A549 (cell line): ENCODE measurements around the gene FGF6.

ENCODE experiments used
- CTCF ChIP-seq: fragments of >200 bp; sonication (Bioruptor Twin); formaldehyde crosslinking; IDR thresholded peaks from 3 replicates; pipeline ENCODE4 v1.5.1; 2016
- EP300 ChIP-seq, 2 experiments: fragments of >200 bp; sonication (Bioruptor Twin); formaldehyde crosslinking; IDR thresholded peaks; 2 replicates in 1 of 2; 3 replicates in 1 of 2; pipeline ENCODE4 v1.6.1; 2016 to 2017
- RCOR1 ChIP-seq: fragments of 150-350 bp; IDR thresholded peaks from 2 replicates; pipeline ENCODE4 v1.6.1; 2014; ENCODE audit warnings: antibody characterized with exemption, low read length, low read depth
- RFX5 ChIP-seq: fragments of 450-650 bp; IDR thresholded peaks from 2 replicates; pipeline ENCODE4 v1.7.1; 2014; ENCODE audit warnings: antibody characterized with exemption, mild to moderate bottlenecking, moderate library complexity

- TF ChIP-seq CTCF: no peak
- no peak for TF ChIP-seq EP300 (IDR thresholded peaks at IDR 0.05)
- TF ChIP-seq RCOR1: no peak
- TF ChIP-seq RFX5: no peak
Observed at GRCh38 chr12:4424422-4424821, 21.2 kb downstream of the FGF6 start.
